Astrocyte (in vitro differentiated cells and primary cell): Measurements from ENCODE around the gene CEP250. TPM values are rescaled to one million over a fixed set of nuclear protein-coding genes. Genes with fewer than 3 reads are reported as not detected.

Experiments
- DNase-seq: peaks from one replicate; pipeline ENCODE4 v3.0.0-alpha.2; 2010; ENCODE audit warnings: low read depth
- FAIRE-seq: peaks from 2 replicates; lab custom pipeline; 2011; peaks lifted over from hg19 to GRCh38; lab: Jason Lieb, UNC
- H2AFZ ChIP-seq: 2 replicates; pipeline ENCODE4 v1.6.0; 2012; ENCODE audit warnings: low read depth, low read length, inconsistent platforms
- H3K27ac ChIP-seq: 2 replicates; pipeline ENCODE4 v1.5.1; 2011; ENCODE audit warnings: low read depth, low read length, inconsistent platforms
- H3K27me3 ChIP-seq: 2 replicates; pipeline ENCODE4 v1.6.0; 2011; ENCODE audit warnings: low read length, inconsistent platforms; ENCODE audit not compliant: insufficient read depth
- H3K36me3 ChIP-seq: 2 replicates; pipeline ENCODE4 v1.5.1; 2011; ENCODE audit warnings: low read length, inconsistent platforms; ENCODE audit not compliant: insufficient read depth
- H3K4me1 ChIP-seq: 2 replicates; pipeline ENCODE4 v1.5.1; 2011; ENCODE audit warnings: low read length, inconsistent platforms; ENCODE audit not compliant: insufficient read depth
- H3K4me2 ChIP-seq: 2 replicates; pipeline ENCODE4 v1.6.0; 2012; ENCODE audit warnings: low read length, inconsistent platforms
- H3K4me3 ChIP-seq: 2 replicates; pipeline ENCODE4 v1.5.1; 2011; ENCODE audit warnings: low read depth, mild to moderate bottlenecking, low read length, inconsistent platforms; ENCODE audit not compliant: insufficient read depth
- H3K79me2 ChIP-seq: 2 replicates; pipeline ENCODE4 v1.6.0; 2012; ENCODE audit warnings: mild to moderate bottlenecking, low read length, inconsistent platforms; ENCODE audit not compliant: insufficient read depth
- H3K9ac ChIP-seq: 2 replicates; pipeline ENCODE4 v1.6.0; 2012; ENCODE audit warnings: mild to moderate bottlenecking, low read length, inconsistent platforms
- H3K9me3 ChIP-seq: 2 replicates; pipeline ENCODE4 v1.5.1; 2012; ENCODE audit warnings: low read depth, mild to moderate bottlenecking, low read length, inconsistent platforms; ENCODE audit not compliant: insufficient read depth
- H4K20me1 ChIP-seq: 2 replicates; pipeline ENCODE4 v1.6.0; 2012; ENCODE audit warnings: low read length, inconsistent platforms; ENCODE audit not compliant: insufficient read depth
- H3K27ac Mint-ChIP-seq: one replicate; pipeline ENCODE4 v1.8.0; 2021; ENCODE audit warnings: mild to moderate bottlenecking, mixed read lengths; ENCODE audit not compliant: unreplicated experiment
- H3K27me3 Mint-ChIP-seq: one replicate; pipeline ENCODE4 v1.8.0; 2021; ENCODE audit warnings: low read depth, mixed read lengths; ENCODE audit not compliant: unreplicated experiment
- H3K36me3 Mint-ChIP-seq: one replicate; pipeline ENCODE4 v1.8.0; 2021; ENCODE audit warnings: low read depth, mixed read lengths; ENCODE audit not compliant: unreplicated experiment
- H3K4me1 Mint-ChIP-seq: one replicate; pipeline ENCODE4 v1.8.0; 2021; ENCODE audit warnings: low read depth, mixed read lengths; ENCODE audit not compliant: unreplicated experiment
- H3K4me3 Mint-ChIP-seq: one replicate; pipeline ENCODE4 v1.8.0; 2021; ENCODE audit warnings: mild to moderate bottlenecking, moderate library complexity, mixed read lengths; ENCODE audit not compliant: unreplicated experiment
- H3K9me3 Mint-ChIP-seq: one replicate; pipeline ENCODE4 v1.8.0; 2021; ENCODE audit warnings: mild to moderate bottlenecking, mixed read lengths; ENCODE audit not compliant: unreplicated experiment
- CTCF ChIP-seq: IDR thresholded peaks from 2 replicates; pipeline ENCODE4 v1.5.1; 2011; ENCODE audit warnings: low read depth, mild to moderate bottlenecking, inconsistent platforms, low read length, moderate library complexity; ENCODE audit not compliant: insufficient read depth
- EZH2 ChIP-seq: IDR thresholded peaks from 2 replicates; pipeline ENCODE4 v1.6.1; 2012; ENCODE audit warnings: mild to moderate bottlenecking, low read length, inconsistent platforms; ENCODE audit not compliant: insufficient read depth
- total RNA-seq: library from RNA; stranded (reverse); gene quantifications from 2 replicates; pipeline ENCODE4 v1.2.1, GENCODE V29; 2021

The CEP250 gene
- total RNA-seq, 1 donor from 2014 or later: 107 TPM

GRCh38 chr20:35490736-35491181 lies 35.4 kb downstream of the CEP250 start:
- Histone ChIP-seq H3K4me2 (no peak overlapping the region), H3K27me3 (no peaks in the 10 kb centered on the region), H3K9me3 (no peaks in the 10 kb centered on the region), H3K4me3 (no peak overlapping the region), H4K20me1 (peaks cover 5% of the 10 kb centered on the region), H3K9ac (no peak overlapping the region), H3K79me2 (no peaks in the 10 kb centered on the region), H2AFZ (no peak overlapping the region), H3K27ac (no peak overlapping the region), H3K36me3 (peaks cover 45% of the 10 kb centered on the region), H3K4me1 (no peaks in the 10 kb centered on the region)
- no peak overlapping the region for H3K27ac Mint-ChIP-seq
- no peaks in the 10 kb centered on the region for H3K9me3 Mint-ChIP-seq
- H3K27me3 Mint-ChIP-seq: no peaks in the 10 kb centered on the region
- H3K4me1 Mint-ChIP-seq: no peaks in the 10 kb centered on the region
- no peak overlapping the region for H3K4me3 Mint-ChIP-seq
- DNase-seq: no peak
- no peak for FAIRE-seq
- TF ChIP-seq EZH2 (no peak), CTCF (no peak)
- H3K36me3 Mint-ChIP-seq: peaks cover 53% of the 10 kb centered on the region

GRCh38 chr20:35491823-35492222 lies 36.4 kb downstream of the CEP250 start:
- FAIRE-seq (no peak), DNase-seq (peak; percentile 61)
- Mint-ChIP-seq H3K4me1 (no peaks in the 10 kb centered on the region), H3K27ac (no peak overlapping the region), H3K4me3 (no peak overlapping the region), H3K9me3 (no peaks in the 10 kb centered on the region), H3K27me3 (no peaks in the 10 kb centered on the region), H3K36me3 (peaks cover 53% of the 10 kb centered on the region)
- no peaks in the 10 kb centered on the region for H3K27me3 ChIP-seq
- H3K4me1 ChIP-seq: no peaks in the 10 kb centered on the region
- peaks cover 5% of the 10 kb centered on the region for H4K20me1 ChIP-seq
- TF ChIP-seq EZH2 (no peak), CTCF (no peak)
- no peak overlapping the region for H2AFZ ChIP-seq
- no peak overlapping the region for H3K27ac ChIP-seq
- H3K4me2 ChIP-seq: no peak overlapping the region
- peaks cover 50% of the 10 kb centered on the region for H3K36me3 ChIP-seq
- H3K9ac ChIP-seq: no peak overlapping the region
- no peak overlapping the region for H3K4me3 ChIP-seq
- H3K9me3 ChIP-seq: no peaks in the 10 kb centered on the region
- H3K79me2 ChIP-seq: no peaks in the 10 kb centered on the region

GRCh38 chr20:35492352-35492751 lies 37.0 kb downstream of the CEP250 start:
- H3K27ac Mint-ChIP-seq: no peak overlapping the region
- no peaks in the 10 kb centered on the region for H3K27me3 Mint-ChIP-seq

More at GRCh38 chr20:35492352-35492751, 37.0 kb downstream of the CEP250 start:
- TF ChIP-seq EZH2 (no peak), CTCF (no peak)
- no peak overlapping the region for H2AFZ ChIP-seq
- H3K4me2 ChIP-seq: no peak overlapping the region
- no peak for FAIRE-seq
- no peaks in the 10 kb centered on the region for H3K79me2 ChIP-seq
- no peak for DNase-seq
- H3K4me1 ChIP-seq: no peaks in the 10 kb centered on the region
- H4K20me1 ChIP-seq: peaks cover 5% of the 10 kb centered on the region
- Mint-ChIP-seq H3K4me1 (no peaks in the 10 kb centered on the region), H3K9me3 (no peaks in the 10 kb centered on the region), H3K36me3 (peaks cover 54% of the 10 kb centered on the region), H3K4me3 (no peak overlapping the region)
- H3K27me3 ChIP-seq: no peaks in the 10 kb centered on the region
- no peak overlapping the region for H3K27ac ChIP-seq
- H3K36me3 ChIP-seq: peaks cover 53% of the 10 kb centered on the region
- H3K9ac ChIP-seq: no peak overlapping the region
- H3K9me3 ChIP-seq: no peaks in the 10 kb centered on the region
- no peak overlapping the region for H3K4me3 ChIP-seq
